Adipocyte (in vitro differentiated cells): ENCODE measurements around the gene ADCYAP1R1.

Experiments
- DNase-seq: peaks from one replicate; pipeline ENCODE4 v3.0.0-alpha.2; 2015; ENCODE audit warnings: low read depth
- H3K27me3 ChIP-seq: replicated peaks from 2 replicates; pipeline ENCODE4 v1.7.0; 2013; ENCODE audit warnings: mild to moderate bottlenecking, low read length, moderate library complexity; ENCODE audit not compliant: control insufficient read depth, insufficient read depth
- H3K36me3 ChIP-seq: 2 replicates; pipeline ENCODE4 v1.7.0; 2013; ENCODE audit warnings: low read length, mild to moderate bottlenecking, moderate library complexity; ENCODE audit not compliant: control insufficient read depth, insufficient read depth, severe bottlenecking
- H3K4me1 ChIP-seq: 2 replicates; pipeline ENCODE4 v1.7.0; 2013; ENCODE audit warnings: mild to moderate bottlenecking, low read length, moderate library complexity; ENCODE audit not compliant: control insufficient read depth, insufficient read depth
- H3K4me3 ChIP-seq: 2 replicates; pipeline ENCODE4 v1.7.0; 2013; ENCODE audit warnings: mild to moderate bottlenecking, low read length, moderate library complexity
- H3K9ac ChIP-seq: 2 replicates; pipeline ENCODE4 v1.7.0; 2013; ENCODE audit warnings: mild to moderate bottlenecking, low read length, moderate library complexity
- H3K9me3 ChIP-seq: 2 replicates; pipeline ENCODE4 v1.7.0; 2013; ENCODE audit warnings: mild to moderate bottlenecking, low read length, moderate library complexity; ENCODE audit not compliant: control insufficient read depth

The ADCYAP1R1 gene

DNA sequence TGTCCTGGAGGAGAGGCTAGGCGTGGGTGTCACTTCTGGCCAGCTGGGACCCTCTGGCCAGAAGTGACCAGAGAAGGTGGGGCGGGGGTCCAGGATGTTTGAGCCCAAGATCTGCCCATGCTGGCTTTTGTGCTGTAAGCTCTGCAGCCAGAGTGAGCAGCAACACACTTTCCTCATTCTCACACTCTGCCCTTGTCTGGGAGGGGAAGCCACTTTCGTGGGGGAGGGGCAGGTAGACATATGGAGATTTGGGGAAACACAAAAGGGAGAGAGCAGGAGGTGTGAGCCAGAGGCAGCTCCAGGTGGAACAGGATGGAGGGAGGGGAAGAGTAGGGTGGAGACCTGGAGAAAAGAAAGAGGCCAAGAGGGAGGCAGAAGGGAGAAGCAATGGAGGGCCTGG lies 31.5 kb upstream of the ADCYAP1R1 start:
- Histone ChIP-seq H3K4me1 (no peaks in the 10 kb centered on the region), H3K4me3 (no peak overlapping the region), H3K9ac (no peak overlapping the region), H3K27me3 (no peaks in the 10 kb centered on the region), H3K9me3 (no peaks in the 10 kb centered on the region), H3K36me3 (no peaks in the 10 kb centered on the region)
- DNase-seq: no peak

DNA sequence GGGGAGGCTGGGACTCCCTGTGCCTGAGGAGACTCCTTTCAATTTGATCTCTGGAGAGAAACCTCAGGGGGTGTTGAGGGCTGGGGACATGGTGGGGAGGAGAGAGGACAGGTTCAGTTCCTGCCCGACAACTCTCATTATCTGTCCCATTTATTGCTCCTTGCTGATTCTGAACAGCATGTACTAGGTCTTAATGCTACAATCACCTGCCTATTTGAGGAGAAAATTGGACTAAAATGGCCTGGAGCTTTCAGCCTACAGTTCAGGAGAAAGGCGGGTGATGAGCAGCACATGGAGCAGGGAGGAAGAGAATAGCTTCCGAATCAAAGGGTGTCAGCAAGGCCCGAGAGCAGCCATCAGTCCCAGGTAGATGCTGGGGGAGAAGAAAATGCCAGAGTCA lies 30.0 kb upstream of the ADCYAP1R1 start:
- Histone ChIP-seq H3K27me3 (peaks cover 4% of the 10 kb centered on the region), H3K4me1 (no peaks in the 10 kb centered on the region), H3K36me3 (no peaks in the 10 kb centered on the region), H3K4me3 (no peak overlapping the region), H3K9me3 (no peaks in the 10 kb centered on the region), H3K9ac (no peak overlapping the region)
- DNase-seq: no peak

DNA sequence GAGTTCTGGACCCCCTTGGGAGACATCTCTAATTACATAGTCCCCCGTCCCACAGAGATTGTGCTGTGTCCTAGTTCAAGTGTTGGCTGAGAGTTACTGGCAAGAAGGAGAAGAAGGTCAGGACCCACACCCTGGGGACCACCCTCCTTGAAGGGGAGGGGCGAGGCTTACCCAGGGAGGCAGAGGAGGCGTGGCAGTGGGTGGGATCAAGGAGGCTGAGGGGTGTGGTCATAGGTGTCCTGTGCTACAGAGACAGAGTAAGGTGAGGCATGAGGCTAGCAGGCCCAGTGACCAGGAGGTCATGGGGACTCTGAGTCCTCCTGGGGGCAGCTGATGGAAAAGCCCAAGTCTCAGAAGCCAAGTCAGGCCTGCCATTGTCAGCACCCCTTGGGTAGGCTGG lies 29.4 kb upstream of the ADCYAP1R1 start:
- H3K9me3 ChIP-seq: no peaks in the 10 kb centered on the region

DNA sequence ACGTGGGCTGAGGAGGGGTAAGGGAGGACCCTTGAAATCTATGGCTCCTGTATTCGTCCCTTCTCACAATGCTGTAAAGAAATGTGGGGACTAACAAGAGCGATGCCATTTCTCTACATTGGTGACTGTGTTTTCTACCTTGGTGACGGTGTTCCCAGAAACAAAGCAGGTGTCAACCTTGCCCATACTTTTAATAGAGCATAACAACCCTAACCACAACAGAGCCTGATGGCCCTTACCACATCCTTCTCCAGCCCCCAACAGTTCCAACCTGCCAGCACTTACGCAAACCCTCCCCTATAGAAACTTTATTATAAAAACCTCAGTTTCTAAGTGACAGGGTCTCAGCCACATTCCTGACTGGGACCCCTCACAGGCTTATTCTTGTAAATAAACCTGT lies 28.2 kb upstream of the ADCYAP1R1 start:
- Histone ChIP-seq H3K27me3 (peaks cover 4% of the 10 kb centered on the region), H3K36me3 (no peaks in the 10 kb centered on the region), H3K4me3 (no peak overlapping the region), H3K4me1 (no peaks in the 10 kb centered on the region), H3K9me3 (no peaks in the 10 kb centered on the region), H3K9ac (no peak overlapping the region)
- DNase-seq: no peak

More for the DNA sequence above, 29.4 kb upstream of the ADCYAP1R1 start:
- Histone ChIP-seq H3K27me3 (peaks cover 4% of the 10 kb centered on the region), H3K4me1 (no peaks in the 10 kb centered on the region), H3K4me3 (no peak overlapping the region), H3K9ac (no peak overlapping the region), H3K36me3 (no peaks in the 10 kb centered on the region)
- no peak for DNase-seq

DNA sequence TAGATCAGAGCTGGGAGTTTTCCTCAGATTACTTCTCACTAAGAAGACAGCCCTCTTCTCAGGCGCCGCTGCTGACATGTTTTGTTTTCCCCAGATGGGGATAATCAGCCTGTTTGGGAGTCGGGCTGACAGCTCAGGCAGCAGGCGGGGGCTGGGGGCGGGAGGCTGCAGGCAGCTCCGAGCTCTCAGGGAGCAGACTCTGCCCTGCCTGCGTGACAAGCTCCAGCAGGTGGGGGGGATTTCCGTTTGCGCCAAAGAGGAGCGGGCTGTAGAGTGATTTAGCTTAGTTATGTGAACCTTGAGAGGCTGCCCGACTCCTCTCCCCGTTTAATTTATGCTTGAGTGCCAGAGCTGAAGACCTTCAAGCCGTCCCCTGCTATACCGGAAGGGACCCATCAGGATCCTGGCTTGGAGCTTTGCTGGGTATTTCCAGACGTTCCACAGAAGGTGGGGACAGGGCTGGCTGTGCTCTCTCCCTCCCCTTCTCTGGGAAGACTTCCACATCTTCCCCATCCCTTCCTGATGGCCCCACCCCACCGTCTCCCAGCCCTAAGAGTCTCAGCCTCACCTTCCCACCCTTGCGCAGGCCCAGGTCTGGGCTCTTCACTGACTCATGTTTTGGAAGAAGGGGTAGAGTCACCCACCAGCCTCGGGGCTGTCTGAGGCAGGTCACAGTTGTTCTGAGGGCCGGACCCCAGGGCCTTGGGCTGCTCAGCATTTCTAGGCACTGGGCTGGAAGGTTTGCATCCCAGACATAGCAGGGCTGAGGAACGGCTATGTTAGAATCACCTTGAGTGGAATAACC lies 24.7 kb upstream of the ADCYAP1R1 start:
- peak; percentile 19 for DNase-seq
- Histone ChIP-seq H3K4me1 (no peaks in the 10 kb centered on the region), H3K36me3 (no peaks in the 10 kb centered on the region), H3K27me3 (peaks cover 4% of the 10 kb centered on the region), H3K9ac (no peak overlapping the region), H3K4me3 (no peak overlapping the region), H3K9me3 (no peaks in the 10 kb centered on the region)

DNA sequence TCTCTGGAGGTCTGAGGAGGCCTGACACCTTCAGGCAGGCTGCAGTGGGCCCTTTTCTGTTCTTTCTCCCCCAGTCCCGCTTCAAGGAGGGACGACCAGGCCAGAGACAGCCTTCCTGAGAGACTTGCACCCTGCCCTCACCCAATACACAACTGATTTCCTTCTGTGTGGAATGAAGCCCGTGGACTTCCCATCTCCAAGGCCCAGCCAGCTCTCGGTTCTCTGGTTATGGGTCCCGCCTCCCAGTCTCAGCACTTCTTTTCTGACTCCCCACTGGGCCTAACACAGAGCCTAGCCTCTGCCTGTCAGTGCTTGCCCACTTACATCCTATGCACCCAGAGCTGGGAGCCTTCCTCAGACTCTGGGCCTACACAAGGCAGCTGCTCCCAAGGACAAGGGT lies 24.1 kb upstream of the ADCYAP1R1 start:
- Histone ChIP-seq H3K36me3 (no peaks in the 10 kb centered on the region), H3K9ac (no peak overlapping the region), H3K9me3 (no peaks in the 10 kb centered on the region), H3K4me3 (no peak overlapping the region), H3K27me3 (peaks cover 4% of the 10 kb centered on the region), H3K4me1 (no peaks in the 10 kb centered on the region)
- DNase-seq: no peak

DNA sequence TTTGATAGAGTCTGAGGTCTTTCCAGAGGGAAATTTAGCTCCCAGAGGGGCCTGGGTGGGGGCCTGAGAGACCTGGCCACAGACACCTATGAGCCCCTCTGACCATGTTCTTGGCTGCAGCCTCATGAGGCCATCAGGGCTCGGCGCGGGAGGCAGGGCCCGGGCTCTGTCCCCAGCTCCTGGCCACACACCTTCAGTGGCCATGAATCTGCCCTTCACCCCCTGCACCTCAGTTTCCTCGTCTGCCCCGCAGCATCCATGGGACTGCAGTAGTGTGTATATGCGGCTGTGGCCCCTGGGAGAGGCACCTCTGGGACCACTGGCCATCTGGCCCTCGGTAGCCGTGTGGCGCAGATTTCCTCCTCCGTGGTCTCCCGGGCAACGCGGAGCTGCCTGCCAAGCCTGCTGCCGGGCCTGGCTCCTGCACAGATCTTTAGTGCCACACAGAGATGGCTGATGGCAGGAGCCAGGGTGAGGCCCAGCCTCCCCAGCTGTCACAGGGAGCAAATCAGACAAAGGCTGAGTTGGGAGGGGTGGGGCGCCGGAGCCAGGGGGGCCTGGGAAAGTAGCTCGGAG lies 23.6 kb upstream of the ADCYAP1R1 start:
- no peak for DNase-seq
- Histone ChIP-seq H3K4me3 (no peak overlapping the region), H3K9ac (no peak overlapping the region), H3K4me1 (no peaks in the 10 kb centered on the region), H3K9me3 (no peaks in the 10 kb centered on the region), H3K36me3 (no peaks in the 10 kb centered on the region), H3K27me3 (peaks cover 4% of the 10 kb centered on the region)

DNA sequence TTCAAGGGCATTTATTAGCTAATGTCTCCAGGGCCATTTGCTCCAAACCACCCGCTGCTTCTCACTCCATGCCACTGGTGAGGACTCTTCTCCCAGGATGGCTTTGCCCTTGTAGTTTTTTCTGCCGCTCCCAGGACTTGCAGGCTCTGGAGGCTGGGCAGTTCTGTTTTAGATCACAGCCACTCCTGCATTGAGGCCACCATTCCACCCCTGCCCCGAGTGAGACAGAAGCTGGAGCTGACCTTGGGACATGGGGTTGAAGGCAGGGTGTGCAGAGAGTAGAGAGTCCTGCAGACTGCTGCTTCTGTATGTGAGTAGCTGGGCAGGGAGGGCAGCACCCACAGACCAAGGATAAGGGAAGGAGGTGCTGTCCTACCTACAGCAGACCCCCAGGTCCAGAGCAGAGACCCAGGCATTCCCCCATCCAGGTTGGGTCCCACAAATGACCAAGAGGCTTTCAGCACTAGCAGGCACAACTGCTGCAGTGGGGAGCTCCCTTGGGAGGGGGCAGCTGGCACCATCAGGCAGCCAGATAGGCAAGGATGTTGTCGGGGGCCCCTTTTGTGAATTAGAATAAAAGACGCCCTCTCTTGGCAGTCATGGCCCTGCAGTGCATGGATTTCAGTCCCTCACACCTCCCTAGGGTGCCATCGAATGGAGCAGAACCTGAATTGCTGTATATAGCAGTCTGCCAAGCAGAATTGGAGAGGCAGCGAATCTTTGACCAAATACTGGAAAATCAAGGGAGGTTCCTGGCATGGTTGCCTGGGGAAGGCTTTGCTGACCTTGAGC lies 22.7 kb upstream of the ADCYAP1R1 start:
- Histone ChIP-seq H3K9ac (no peak overlapping the region), H3K4me1 (no peaks in the 10 kb centered on the region), H3K27me3 (peaks cover 4% of the 10 kb centered on the region), H3K4me3 (no peak overlapping the region), H3K36me3 (no peaks in the 10 kb centered on the region), H3K9me3 (no peaks in the 10 kb centered on the region)
- DNase-seq: no peak

DNA sequence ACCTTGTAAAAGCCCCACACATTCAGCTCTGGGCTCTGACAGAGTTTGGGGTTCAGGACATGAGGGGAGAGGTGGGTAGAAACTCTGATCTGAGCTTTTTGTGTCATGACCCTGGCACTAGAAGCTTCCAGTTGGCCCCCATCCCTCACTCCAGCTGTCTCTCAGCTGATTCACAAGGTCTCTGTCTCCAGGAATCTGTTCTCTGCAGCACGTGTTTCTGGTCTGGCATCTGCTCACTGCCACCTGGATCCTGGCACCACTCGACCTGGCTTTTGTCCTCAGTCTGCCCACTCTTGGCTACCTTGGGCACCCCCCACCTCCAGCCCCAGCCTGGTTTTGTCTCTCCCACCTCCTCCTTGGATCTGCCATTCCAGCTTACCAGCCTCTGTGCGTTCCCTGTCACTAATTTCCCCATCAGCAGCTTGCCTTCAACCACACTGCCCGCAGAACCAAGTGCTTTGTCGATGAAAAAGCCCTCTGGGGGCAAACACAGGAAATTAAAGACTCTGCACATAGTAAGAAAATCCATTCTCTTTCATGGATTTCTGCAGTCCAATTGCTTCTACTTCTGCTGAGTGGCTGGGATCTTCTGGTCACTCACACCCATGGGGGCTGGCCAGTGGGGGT lies 18.3 kb upstream of the ADCYAP1R1 start:
- Histone ChIP-seq H3K27me3 (peaks cover 19% of the 10 kb centered on the region), H3K9me3 (no peaks in the 10 kb centered on the region), H3K9ac (no peak overlapping the region), H3K4me1 (no peaks in the 10 kb centered on the region), H3K4me3 (no peak overlapping the region), H3K36me3 (no peaks in the 10 kb centered on the region)
- no peak for DNase-seq

DNA sequence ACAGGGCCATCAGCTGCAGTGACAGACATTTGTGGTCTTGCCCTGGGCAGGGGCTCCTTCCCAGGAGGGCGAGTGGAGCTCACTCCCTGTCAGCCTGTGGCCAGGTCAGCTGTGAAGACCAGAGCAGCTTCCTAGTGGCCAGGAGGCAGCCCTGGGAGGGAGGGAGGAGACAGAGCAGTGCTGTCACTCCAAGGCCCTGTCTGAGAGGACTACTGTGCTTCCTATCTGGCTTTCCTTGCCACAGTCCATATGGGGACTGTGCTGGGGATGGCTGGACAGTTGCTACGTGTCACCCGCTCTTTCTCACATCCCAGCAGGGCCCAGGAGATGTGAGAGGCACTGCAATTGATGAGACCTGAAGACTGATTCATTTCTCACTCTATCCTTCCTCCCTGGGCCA lies 15.2 kb upstream of the ADCYAP1R1 start:
- no peak overlapping the region for H3K4me3 ChIP-seq
- H3K9ac ChIP-seq: no peak overlapping the region
- no peak for DNase-seq
- H3K9me3 ChIP-seq: no peaks in the 10 kb centered on the region
- H3K27me3 ChIP-seq: peaks cover 19% of the 10 kb centered on the region
- H3K36me3 ChIP-seq: no peaks in the 10 kb centered on the region
- no peaks in the 10 kb centered on the region for H3K4me1 ChIP-seq

DNA sequence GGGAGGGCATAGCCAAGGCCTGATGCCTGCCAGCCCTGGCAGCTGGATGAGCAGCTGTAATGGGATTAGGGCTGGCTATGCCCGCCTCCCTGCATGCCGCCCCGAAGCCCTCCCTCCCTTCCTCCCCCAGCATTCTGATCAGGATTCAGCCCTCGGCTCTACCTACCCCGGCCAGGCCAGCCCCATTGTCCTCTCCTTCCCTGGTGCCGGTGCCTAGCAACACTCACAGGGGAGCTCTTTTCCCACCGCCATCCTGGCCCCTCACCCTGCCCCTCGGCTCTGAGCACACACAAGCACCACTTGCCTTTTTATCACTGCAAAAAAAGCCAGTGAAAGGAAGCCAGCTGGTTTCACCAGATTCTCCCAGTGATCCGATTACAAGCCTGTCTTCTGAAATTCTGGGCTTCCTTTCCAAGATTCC lies 9.0 kb upstream of the ADCYAP1R1 start:
- H3K9ac ChIP-seq: no peak overlapping the region
- no peak overlapping the region for H3K4me3 ChIP-seq
- no peaks in the 10 kb centered on the region for H3K36me3 ChIP-seq
- H3K27me3 ChIP-seq: peaks cover 9% of the 10 kb centered on the region
- H3K4me1 ChIP-seq: no peaks in the 10 kb centered on the region
- H3K9me3 ChIP-seq: no peaks in the 10 kb centered on the region
- DNase-seq: no peak
